Upper lobe of left lung (tissue), 4 donors: Measurements from ENCODE around the gene DHX15.

Source experiments
- CTCF ChIP-seq, 6 experiments: fragments of 450-650 bp in 4 of 6; fragments of 200-600 bp in 2 of 6; sonication (generic) in 2 of 6; IDR thresholded peaks; one replicate each; pipeline ENCODE4 v1.5.1; 2016 to 2019; ENCODE audit warnings: antibody characterized with exemption in 6 of 6
- EP300 ChIP-seq, 4 donors: sonication (generic); formaldehyde crosslinking; IDR thresholded peaks; one replicate each; pipeline ENCODE4 v1.5.1; 2017; ENCODE audit warnings: antibody characterized with exemption in 4 of 4, control low read depth in 2 of 4
- POLR2A ChIP-seq, 4 donors: fragments of 450-650 bp; IDR thresholded peaks; one replicate each; pipeline ENCODE4 v1.5.1; 2016 to 2017; ENCODE audit warnings: antibody characterized with exemption in 4 of 4, mild to moderate bottlenecking in 2 of 4
- POLR2AphosphoS5 ChIP-seq, 2 donors: sonication (generic); formaldehyde crosslinking; IDR thresholded peaks; one replicate each; pipeline ENCODE4 v1.5.1; 2017; ENCODE audit warnings: antibody characterized with exemption in 2 of 2

- TF ChIP-seq CTCF (IDR thresholded peaks at IDR 0.05) (peak in 1 of 6 experiments; percentile 20), POLR2A (IDR thresholded peaks at IDR 0.05) (no peak), POLR2AphosphoS5 (IDR thresholded peaks at IDR 0.05) (no peak), EP300 (IDR thresholded peaks at IDR 0.05) (no peak)
These were observed 32.7 kb downstream of the DHX15 start for GRCh38 chr4:24551492-24552289.
